ENCODE measurements around the gene RAB36. TPM values are rescaled to one million over a fixed set of nuclear protein-coding genes. Genes with fewer than 3 reads are reported as not detected.

Gene RAB36
- total RNA-seq, 2 experiments from 2014 or later: 0.41 to 3.0 TPM

DNA sequence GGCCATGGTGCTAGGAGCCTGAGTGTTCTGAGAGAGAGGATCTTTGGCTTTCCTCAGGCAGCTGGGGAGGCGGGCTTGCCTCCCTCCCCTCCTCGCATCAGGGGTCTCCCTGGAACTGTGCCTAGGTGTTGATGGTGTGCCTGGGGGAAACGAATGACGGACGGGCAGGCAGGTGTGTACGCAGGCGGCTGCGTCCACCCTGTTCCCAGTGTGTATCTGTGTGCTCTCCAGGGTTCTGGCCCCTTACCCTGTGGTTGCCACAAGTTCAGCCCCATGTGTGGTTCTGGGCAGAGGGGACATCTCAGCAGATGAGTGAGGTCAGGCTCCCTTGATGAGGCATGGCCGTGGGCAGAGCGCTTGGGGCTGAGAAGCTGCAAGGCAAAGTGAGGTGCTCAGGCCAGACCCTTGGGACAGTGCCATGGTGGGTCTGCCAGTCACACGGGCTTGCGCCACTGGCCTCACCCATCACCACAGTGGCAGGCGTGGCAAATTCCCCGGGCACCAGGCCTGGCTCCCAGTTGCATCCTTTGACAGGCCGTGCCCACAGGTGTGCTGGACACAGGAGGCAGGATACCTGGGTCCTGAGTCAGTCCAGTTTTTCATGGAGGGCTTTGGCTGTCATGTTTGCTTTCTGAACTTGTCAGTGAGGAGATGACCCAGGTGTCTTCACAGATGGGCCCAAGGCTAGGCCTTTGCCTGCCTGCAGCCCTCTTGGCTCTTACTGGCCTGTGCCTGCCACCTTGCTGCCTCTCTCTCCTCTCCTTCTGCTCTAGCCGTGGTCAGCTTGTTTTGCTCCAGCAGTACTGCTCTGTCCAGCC, 47.7 kb upstream of the RAB36 start:
- Histone ChIP-seq H3K4me2 (ENCODE audit: low read length) (no peak overlapping the region), H3K36me3 (ENCODE audit: insufficient read depth, low read length) (peaks cover 32% of the 10 kb centered on the region; the same call in 1 of the 2 replicates), H3K27ac (ENCODE audit: low read depth, low read length, poor library complexity, severe bottlenecking) (no peak overlapping the region), H3K9me2 (ENCODE audit: insufficient read depth, low read length) (no peaks in the 10 kb centered on the region), H3K4me3 (ENCODE audit: low read depth, low read length, poor library complexity, severe bottlenecking) (no peak overlapping the region), H4K20me1 (ENCODE audit: insufficient read depth, low read length) (no peaks in the 10 kb centered on the region), H2AFZ (ENCODE audit: low read length) (no peak overlapping the region), H3K4me1 (ENCODE audit: insufficient read depth, low read length, poor library complexity, severe bottlenecking) (no peaks in the 10 kb centered on the region), H3K79me2 (ENCODE audit: insufficient read depth, low read depth, low read length) (no peaks in the 10 kb centered on the region), H3K9me3 (ENCODE audit: low read length) (no peaks in the 10 kb centered on the region)
- intact Hi-C loops (cut with micrococcal nuclease; ENCODE audit: unreplicated experiment): no loop called here
- BruUV-seq (replicated peaks): no TSS peak
- no peak for TF ChIP-seq EZH2phosphoT487 (IDR thresholded peaks at IDR 0.05; ENCODE audit: borderline replicate concordance, low read depth, low read length)
- TF ChIP-seq, protein P1, sequence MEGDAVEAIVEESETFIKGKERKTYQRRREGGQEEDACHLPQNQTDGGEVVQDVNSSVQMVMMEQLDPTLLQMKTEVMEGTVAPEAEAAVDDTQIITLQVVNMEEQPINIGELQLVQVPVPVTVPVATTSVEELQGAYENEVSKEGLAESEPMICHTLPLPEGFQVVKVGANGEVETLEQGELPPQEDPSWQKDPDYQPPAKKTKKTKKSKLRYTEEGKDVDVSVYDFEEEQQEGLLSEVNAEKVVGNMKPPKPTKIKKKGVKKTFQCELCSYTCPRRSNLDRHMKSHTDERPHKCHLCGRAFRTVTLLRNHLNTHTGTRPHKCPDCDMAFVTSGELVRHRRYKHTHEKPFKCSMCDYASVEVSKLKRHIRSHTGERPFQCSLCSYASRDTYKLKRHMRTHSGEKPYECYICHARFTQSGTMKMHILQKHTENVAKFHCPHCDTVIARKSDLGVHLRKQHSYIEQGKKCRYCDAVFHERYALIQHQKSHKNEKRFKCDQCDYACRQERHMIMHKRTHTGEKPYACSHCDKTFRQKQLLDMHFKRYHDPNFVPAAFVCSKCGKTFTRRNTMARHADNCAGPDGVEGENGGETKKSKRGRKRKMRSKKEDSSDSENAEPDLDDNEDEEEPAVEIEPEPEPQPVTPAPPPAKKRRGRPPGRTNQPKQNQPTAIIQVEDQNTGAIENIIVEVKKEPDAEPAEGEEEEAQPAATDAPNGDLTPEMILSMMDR (conservative IDR thresholded peaks at IDR 0.05; ENCODE audit: low read length): no peak
- DNase-seq (ENCODE audit: low spot score): no peak
- ChIA-PET CTCF (ENCODE audit: unreplicated experiment) (no interaction called here), POLR2A (no interaction called here)

DNA sequence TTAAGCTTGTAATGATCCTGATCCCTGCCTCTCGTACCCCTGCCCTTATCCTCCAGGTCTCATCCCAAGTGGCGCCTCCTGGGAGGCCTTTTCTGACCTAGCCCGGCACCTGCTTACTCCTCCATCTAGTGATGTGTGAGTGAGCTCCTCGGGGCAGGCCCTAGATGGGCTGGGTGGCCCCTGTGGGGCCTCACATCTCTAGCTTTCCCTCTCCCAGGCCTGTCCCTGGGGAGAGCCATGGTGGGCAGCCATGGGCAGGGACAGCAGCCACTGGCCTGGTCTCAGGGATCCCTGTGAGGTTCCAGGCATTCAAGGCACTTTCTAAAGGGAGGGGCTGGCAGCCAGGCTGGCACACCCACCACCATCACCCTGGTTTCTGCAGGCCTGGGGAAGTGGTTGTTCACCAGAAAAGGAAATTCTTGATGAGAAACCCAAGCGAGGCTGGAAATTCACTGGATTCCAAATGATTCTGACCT, 47.0 kb upstream of the RAB36 start:
- ChIA-PET CTCF (ENCODE audit: unreplicated experiment) (no interaction called here), POLR2A (no interaction called here)
- Histone ChIP-seq H2AFZ (ENCODE audit: low read length) (no peak overlapping the region), H3K4me1 (ENCODE audit: insufficient read depth, low read length, poor library complexity, severe bottlenecking) (no peaks in the 10 kb centered on the region), H4K20me1 (ENCODE audit: insufficient read depth, low read length) (no peaks in the 10 kb centered on the region), H3K9me2 (ENCODE audit: insufficient read depth, low read length) (no peaks in the 10 kb centered on the region), H3K4me3 (ENCODE audit: low read depth, low read length, poor library complexity, severe bottlenecking) (no peak overlapping the region), H3K36me3 (ENCODE audit: insufficient read depth, low read length) (peaks cover 32% of the 10 kb centered on the region; the same call in 1 of the 2 replicates), H3K79me2 (ENCODE audit: insufficient read depth, low read depth, low read length) (no peaks in the 10 kb centered on the region), H3K27ac (ENCODE audit: low read depth, low read length, poor library complexity, severe bottlenecking) (no peak overlapping the region), H3K4me2 (ENCODE audit: low read length) (no peak overlapping the region), H3K9me3 (ENCODE audit: low read length) (no peaks in the 10 kb centered on the region)
- BruUV-seq (replicated peaks): no TSS peak
- intact Hi-C loops (cut with micrococcal nuclease; ENCODE audit: unreplicated experiment): no loop called here
- DNase-seq (ENCODE audit: low spot score): no peak
- TF ChIP-seq, protein P1 (conservative IDR thresholded peaks at IDR 0.05; ENCODE audit: low read length): no peak
- TF ChIP-seq EZH2phosphoT487 (IDR thresholded peaks at IDR 0.05; ENCODE audit: borderline replicate concordance, low read depth, low read length): no peak
